Mucosa of stomach (tissue), 1 donor: ENCODE data around the gene HRAS.
A peak's percentile ranks its signal among the peaks of the same experiment; 100 is the strongest.

ENCODE experiments used
- H3K27me3 ChIP-seq: one replicate; pipeline ENCODE4 v1.7.0; 2013; ENCODE audit warnings: mild to moderate bottlenecking, low read length; ENCODE audit not compliant: control insufficient read depth, insufficient read depth
- H3K36me3 ChIP-seq: one replicate; pipeline ENCODE4 v1.7.0; 2013; ENCODE audit warnings: low read length; ENCODE audit not compliant: control insufficient read depth, insufficient read depth
- H3K4me1 ChIP-seq: one replicate; pipeline ENCODE4 v1.7.0; 2013; ENCODE audit warnings: mild to moderate bottlenecking, low read length; ENCODE audit not compliant: control insufficient read depth, insufficient read depth
- H3K4me3 ChIP-seq: one replicate; pipeline ENCODE4 v1.7.0; 2013; ENCODE audit warnings: low read length
- H3K9ac ChIP-seq: one replicate; pipeline ENCODE4 v1.7.0; 2013; ENCODE audit warnings: mild to moderate bottlenecking, low read length, moderate library complexity
- H3K9me3 ChIP-seq: one replicate; pipeline ENCODE4 v1.7.0; 2013; ENCODE audit warnings: mild to moderate bottlenecking, low read length, moderate library complexity; ENCODE audit not compliant: control insufficient read depth
- donor health status: Pancreatic carcinoma.

HRAS gene

GRCh38 chr11:535519-536454 is at the start of gene HRAS:
HRAS (minus strand) TSS chr11:535576.
- Histone ChIP-seq H3K9ac (peak within 1 kb of the TSS; percentile 64), H3K4me3 (peak within 1 kb of the TSS; percentile 41), H3K4me1 (peaks cover 37% of the 10 kb centered on the region), H3K9me3 (no peaks in the 10 kb centered on the region), H3K27me3 (peaks cover 6% of the 10 kb centered on the region), H3K36me3 (peaks cover 13% of the 10 kb centered on the region)

GRCh38 chr11:584287-584686 is 48.9 kb upstream of the HRAS start:
- Histone ChIP-seq H3K4me1 (peaks cover 19% of the 10 kb centered on the region), H3K4me3 (no peak overlapping the region), H3K27me3 (no peaks in the 10 kb centered on the region), H3K9ac (no peak overlapping the region), H3K9me3 (no peaks in the 10 kb centered on the region), H3K36me3 (no peaks in the 10 kb centered on the region)

GRCh38 chr11:581752-582151 is 46.4 kb upstream of the HRAS start:
- Histone ChIP-seq H3K36me3 (no peaks in the 10 kb centered on the region), H3K9me3 (no peaks in the 10 kb centered on the region), H3K9ac (no peak overlapping the region), H3K4me3 (no peak overlapping the region), H3K27me3 (no peaks in the 10 kb centered on the region), H3K4me1 (peaks cover 40% of the 10 kb centered on the region)

- H3K4me3 ChIP-seq: no peak overlapping the region
- no peaks in the 10 kb centered on the region for H3K36me3 ChIP-seq
- H3K27me3 ChIP-seq: no peaks in the 10 kb centered on the region
- H3K4me1 ChIP-seq: peaks cover 39% of the 10 kb centered on the region
- H3K9me3 ChIP-seq: no peaks in the 10 kb centered on the region
- H3K9ac ChIP-seq: no peak overlapping the region
These were observed 46.0 kb upstream of the HRAS start for GRCh38 chr11:581342-581741.

GRCh38 chr11:579830-580601 is 44.6 kb upstream of the HRAS start:
- Histone ChIP-seq H3K36me3 (no peaks in the 10 kb centered on the region), H3K4me3 (no peak overlapping the region), H3K9ac (peak overlapping the region; percentile 2), H3K27me3 (peaks cover 4% of the 10 kb centered on the region), H3K4me1 (peaks cover 37% of the 10 kb centered on the region), H3K9me3 (no peaks in the 10 kb centered on the region)

GRCh38 chr11:578276-579035 is 43.1 kb upstream of the HRAS start:
- Histone ChIP-seq H3K27me3 (peaks cover 7% of the 10 kb centered on the region), H3K4me3 (peak overlapping the region; percentile 77), H3K9me3 (no peaks in the 10 kb centered on the region), H3K9ac (peak overlapping the region; percentile 79), H3K4me1 (peaks cover 46% of the 10 kb centered on the region), H3K36me3 (no peaks in the 10 kb centered on the region)

- Histone ChIP-seq H3K4me3 (peak overlapping the region; percentile 77), H3K9ac (peak overlapping the region; percentile 79), H3K4me1 (peaks cover 46% of the 10 kb centered on the region)
These were observed 42.2 kb upstream of the HRAS start for GRCh38 chr11:577611-577894.

GRCh38 chr11:576811-577610 is 41.6 kb upstream of the HRAS start:
- H3K9me3 ChIP-seq: no peaks in the 10 kb centered on the region
- H3K27me3 ChIP-seq: peaks cover 7% of the 10 kb centered on the region
- H3K4me3 ChIP-seq: peak overlapping the region; percentile 77
- peak overlapping the region; percentile 79 for H3K9ac ChIP-seq
- no peaks in the 10 kb centered on the region for H3K36me3 ChIP-seq
- peaks cover 46% of the 10 kb centered on the region for H3K4me1 ChIP-seq

More at GRCh38 chr11:577611-577894, 42.2 kb upstream of the HRAS start:
- Histone ChIP-seq H3K27me3 (peaks cover 7% of the 10 kb centered on the region), H3K36me3 (no peaks in the 10 kb centered on the region), H3K9me3 (no peaks in the 10 kb centered on the region)

GRCh38 chr11:575996-576768 is 40.8 kb upstream of the HRAS start, which contains the start of gene PHRF1:
PHRF1 (plus strand) TSS chr11:576470; CDS start chr11:581513, 5,043 bp downstream.
- Histone ChIP-seq H3K27me3 (peaks cover 7% of the 10 kb centered on the region), H3K9ac (peak within 1 kb of the TSS; percentile 84), H3K4me3 (peak within 1 kb of the TSS; percentile 77), H3K4me1 (peaks cover 46% of the 10 kb centered on the region), H3K9me3 (no peaks in the 10 kb centered on the region), H3K36me3 (no peaks in the 10 kb centered on the region)

GRCh38 chr11:575313-575995 is 40.1 kb upstream of the HRAS start:
- Histone ChIP-seq H3K36me3 (no peaks in the 10 kb centered on the region), H3K9me3 (no peaks in the 10 kb centered on the region), H3K27me3 (peaks cover 7% of the 10 kb centered on the region), H3K9ac (peak overlapping the region; percentile 55), H3K4me1 (peaks cover 45% of the 10 kb centered on the region), H3K4me3 (peak overlapping the region; percentile 19)
